GM23338 (cell line): ENCODE measurements around the gene IVL. TPM values are rescaled to one million over a fixed set of nuclear protein-coding genes. Genes with fewer than 3 reads are reported as not detected.

ENCODE experiments used
- ATAC-seq: fragments of 200-7000 bp; cut with Tn5 transposase; 3 replicates; pipeline ENCODE4 v1.9.1; 2020
- DNase-seq: peaks from one replicate; pipeline ENCODE4 v3.0.0-alpha.2; 2015; ENCODE audit warnings: low spot score
- H2AFZ ChIP-seq: fragments of 200-600 bp; sonication (generic); 2 replicates; pipeline ENCODE4 v1.8.0; 2016; ENCODE audit warnings: antibody characterized with exemption, mild to moderate bottlenecking, moderate library complexity
- H3F3A ChIP-seq: fragments of 200-600 bp; sonication (generic); replicated peaks from 2 replicates; pipeline ENCODE4 v1.8.0; 2017; ENCODE audit warnings: antibody characterized with exemption, mixed run types, low read depth
- H3K27ac ChIP-seq: fragments of 200-600 bp; sonication (generic); 2 replicates; pipeline ENCODE4 v1.6.1; 2016; ENCODE audit warnings: low read depth
- H3K27me3 ChIP-seq: fragments of 200-600 bp; sonication (generic); 2 replicates; pipeline ENCODE4 v1.8.0; 2016; ENCODE audit warnings: mild to moderate bottlenecking, mixed run types, moderate library complexity; ENCODE audit not compliant: insufficient read depth
- H3K36me3 ChIP-seq: fragments of 200-600 bp; sonication (generic); 2 replicates; pipeline ENCODE4 v1.8.0; 2016; ENCODE audit warnings: mild to moderate bottlenecking; ENCODE audit not compliant: insufficient read depth
- H3K4me1 ChIP-seq: fragments of 200-600 bp; sonication (generic); 2 replicates; pipeline ENCODE4 v1.8.0; 2016; ENCODE audit warnings: mild to moderate bottlenecking, moderate library complexity; ENCODE audit not compliant: insufficient read depth
- H3K4me2 ChIP-seq: fragments of 200-600 bp; sonication (generic); 2 replicates; pipeline ENCODE4 v1.7.1; 2017; ENCODE audit warnings: mixed run types
- H3K4me3 ChIP-seq: fragments of 200-600 bp; sonication (generic); 2 replicates; pipeline ENCODE4 v1.6.1; 2016; ENCODE audit warnings: mixed run types
- H3K79me2 ChIP-seq: fragments of 200-600 bp; sonication (generic); replicated peaks from 2 replicates; pipeline ENCODE4 v1.8.0; 2017; ENCODE audit warnings: mild to moderate bottlenecking; ENCODE audit not compliant: insufficient read depth
- H3K9me2 ChIP-seq: fragments of 200-600 bp; sonication (generic); 2 replicates; pipeline ENCODE4 v1.8.0; 2017; ENCODE audit not compliant: insufficient read depth
- H4K20me1 ChIP-seq: fragments of 200-600 bp; sonication (generic); replicated peaks from 2 replicates; pipeline ENCODE4 v1.8.0; 2017; ENCODE audit warnings: mild to moderate bottlenecking; ENCODE audit not compliant: insufficient read depth
- H3K27ac Mint-ChIP-seq: 2 replicates; pipeline ENCODE4 v1.8.0; 2020; ENCODE audit warnings: inconsistent platforms, mild to moderate bottlenecking, moderate library complexity, mixed read lengths
- H3K27me3 Mint-ChIP-seq: 3 replicates; pipeline ENCODE4 v1.8.0; 2022; ENCODE audit warnings: low read depth, mild to moderate bottlenecking, moderate library complexity, mixed read lengths, inconsistent platforms; ENCODE audit not compliant: insufficient read depth, poor library complexity
- H3K36me3 Mint-ChIP-seq: 3 replicates; pipeline ENCODE4 v1.8.0; 2021; ENCODE audit warnings: low read depth, mild to moderate bottlenecking, inconsistent platforms, moderate library complexity, mixed read lengths
- H3K4me1 Mint-ChIP-seq: 3 replicates; pipeline ENCODE4 v1.8.0; 2020; ENCODE audit warnings: mild to moderate bottlenecking, inconsistent platforms, mixed read lengths
- H3K4me3 Mint-ChIP-seq: 3 replicates; pipeline ENCODE4 v1.8.0; 2021; ENCODE audit warnings: moderate library complexity, mild to moderate bottlenecking, inconsistent platforms, mixed read lengths
- H3K9me3 Mint-ChIP-seq: 3 replicates; pipeline ENCODE4 v1.8.0; 2020; ENCODE audit warnings: moderate library complexity, mild to moderate bottlenecking, inconsistent platforms, mixed read lengths
- CREB1 ChIP-seq: fragments of 250-450 bp; sonication (Bioruptor Pico); IDR thresholded peaks from 2 replicates; pipeline ENCODE4 v1.5.0; 2020; ENCODE audit warnings: low read depth, mild to moderate bottlenecking, moderate library complexity
- EZH2 ChIP-seq: fragments of 200-600 bp; sonication (generic); IDR thresholded peaks from one replicate; pipeline ENCODE4 v1.8.0; 2017; ENCODE audit warnings: antibody characterized with exemption, mild to moderate bottlenecking, low read depth; ENCODE audit not compliant: unreplicated experiment
- JUNB ChIP-seq: IDR thresholded peaks from one replicate; pipeline ENCODE4 v1.6.1; 2016; ENCODE audit warnings: antibody characterized with exemption; ENCODE audit not compliant: unreplicated experiment
- NANOG ChIP-seq: IDR thresholded peaks from 2 replicates; pipeline ENCODE4 v1.6.1; 2016; ENCODE audit warnings: antibody characterized with exemption, borderline replicate concordance
- POLR2AphosphoS5 ChIP-seq: IDR thresholded peaks from 2 replicates; pipeline ENCODE4 v1.6.1; 2016; ENCODE audit warnings: antibody characterized with exemption, low read depth
- STAT1 ChIP-seq: IDR thresholded peaks from one replicate; pipeline ENCODE4 v1.6.1; 2016; ENCODE audit warnings: antibody characterized with exemption; ENCODE audit not compliant: unreplicated experiment
- ZNF114 ChIP-seq: fragments of 250-450 bp; sonication (Bioruptor Pico); IDR thresholded peaks from 2 replicates; pipeline ENCODE4 v1.5.0; 2020; ENCODE audit warnings: mild to moderate bottlenecking, moderate library complexity
- ZNF331 ChIP-seq: fragments of 250-450 bp; sonication (Bioruptor Pico); IDR thresholded peaks from 2 replicates; pipeline ENCODE4 v1.5.0; 2020; ENCODE audit warnings: low read depth, mild to moderate bottlenecking, moderate library complexity
- polyA plus RNA-seq: library from polyadenylated mRNA; unstranded; fragments of >200 nt; fragmentation: Nextera tagmentation; extraction: Ambion mirVana; gene quantifications from 2 replicates; pipeline ENCODE4 v1.2.1, GENCODE V29; 2016
- total RNA-seq: library from RNA; depleted of rRNA; stranded (reverse); fragments of >200 nt; shearing (Covaris generic); gene quantifications from 2 replicates; pipeline ENCODE4 v1.2.3, GENCODE V29; 2014
- TF ChIP-seq, protein P1 (sequence below): fragments of 250-450 bp; sonication (Bioruptor Pico); IDR thresholded peaks from 2 replicates; pipeline ENCODE4 v1.5.0; 2020; ENCODE audit warnings: mild to moderate bottlenecking, moderate library complexity
- TF ChIP-seq, protein P2 (sequence below): IDR thresholded peaks from 2 replicates; pipeline ENCODE4 v1.6.1; 2016; ENCODE audit warnings: antibody characterized with exemption
- TF ChIP-seq, protein P3 (sequence below), 2 experiments: fragments of 200-600 bp in 1 of 2; sonication (generic) in 1 of 2; conservative IDR thresholded peaks; 2 replicates each; pipeline versions ENCODE4 v1.5.1 to v1.6.1; 2016 to 2017; ENCODE audit warnings: antibody characterized with exemption in 2 of 2, low read depth in 2 of 2, mild to moderate bottlenecking in 2 of 2, moderate library complexity in 1 of 2
- TF ChIP-seq, protein P4 (sequence below): IDR thresholded peaks from one replicate; pipeline ENCODE4 v1.6.1; 2018; ENCODE audit warnings: antibody characterized with exemption; ENCODE audit not compliant: unreplicated experiment

IVL gene
- total and polyA plus RNA-seq, 2 experiments from 2014 or later: not detected

DNA sequence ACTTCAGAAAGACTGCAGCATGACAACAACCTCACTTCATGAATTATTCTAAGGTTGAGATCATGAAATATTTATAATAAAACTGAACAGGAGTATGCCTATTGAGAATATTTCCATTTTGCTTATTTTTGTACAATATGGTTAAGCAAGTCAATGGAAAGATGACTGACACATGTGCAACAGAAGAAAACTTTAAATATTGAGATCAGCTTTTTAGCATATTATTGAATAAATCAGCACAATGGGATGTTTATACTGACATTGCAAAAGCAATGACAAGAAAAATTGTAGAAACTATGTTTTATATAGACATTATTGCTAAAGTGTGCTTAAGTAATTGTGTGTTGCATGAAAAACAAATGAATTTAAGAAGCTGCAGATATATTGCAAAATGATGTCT, 43.9 kb upstream of the IVL start:
- no peaks in the 10 kb centered on the region for H3K4me1 ChIP-seq
- H3K79me2 ChIP-seq: no peaks in the 10 kb centered on the region
- H3K36me3 ChIP-seq: no peaks in the 10 kb centered on the region
- no peaks in the 10 kb centered on the region for H3K9me3 Mint-ChIP-seq
- H3K4me3 Mint-ChIP-seq: no peak overlapping the region
- ATAC-seq: no peak
- H3K4me3 ChIP-seq: no peak overlapping the region
- H3K27ac Mint-ChIP-seq: no peak overlapping the region
- TF ChIP-seq, protein P1, sequence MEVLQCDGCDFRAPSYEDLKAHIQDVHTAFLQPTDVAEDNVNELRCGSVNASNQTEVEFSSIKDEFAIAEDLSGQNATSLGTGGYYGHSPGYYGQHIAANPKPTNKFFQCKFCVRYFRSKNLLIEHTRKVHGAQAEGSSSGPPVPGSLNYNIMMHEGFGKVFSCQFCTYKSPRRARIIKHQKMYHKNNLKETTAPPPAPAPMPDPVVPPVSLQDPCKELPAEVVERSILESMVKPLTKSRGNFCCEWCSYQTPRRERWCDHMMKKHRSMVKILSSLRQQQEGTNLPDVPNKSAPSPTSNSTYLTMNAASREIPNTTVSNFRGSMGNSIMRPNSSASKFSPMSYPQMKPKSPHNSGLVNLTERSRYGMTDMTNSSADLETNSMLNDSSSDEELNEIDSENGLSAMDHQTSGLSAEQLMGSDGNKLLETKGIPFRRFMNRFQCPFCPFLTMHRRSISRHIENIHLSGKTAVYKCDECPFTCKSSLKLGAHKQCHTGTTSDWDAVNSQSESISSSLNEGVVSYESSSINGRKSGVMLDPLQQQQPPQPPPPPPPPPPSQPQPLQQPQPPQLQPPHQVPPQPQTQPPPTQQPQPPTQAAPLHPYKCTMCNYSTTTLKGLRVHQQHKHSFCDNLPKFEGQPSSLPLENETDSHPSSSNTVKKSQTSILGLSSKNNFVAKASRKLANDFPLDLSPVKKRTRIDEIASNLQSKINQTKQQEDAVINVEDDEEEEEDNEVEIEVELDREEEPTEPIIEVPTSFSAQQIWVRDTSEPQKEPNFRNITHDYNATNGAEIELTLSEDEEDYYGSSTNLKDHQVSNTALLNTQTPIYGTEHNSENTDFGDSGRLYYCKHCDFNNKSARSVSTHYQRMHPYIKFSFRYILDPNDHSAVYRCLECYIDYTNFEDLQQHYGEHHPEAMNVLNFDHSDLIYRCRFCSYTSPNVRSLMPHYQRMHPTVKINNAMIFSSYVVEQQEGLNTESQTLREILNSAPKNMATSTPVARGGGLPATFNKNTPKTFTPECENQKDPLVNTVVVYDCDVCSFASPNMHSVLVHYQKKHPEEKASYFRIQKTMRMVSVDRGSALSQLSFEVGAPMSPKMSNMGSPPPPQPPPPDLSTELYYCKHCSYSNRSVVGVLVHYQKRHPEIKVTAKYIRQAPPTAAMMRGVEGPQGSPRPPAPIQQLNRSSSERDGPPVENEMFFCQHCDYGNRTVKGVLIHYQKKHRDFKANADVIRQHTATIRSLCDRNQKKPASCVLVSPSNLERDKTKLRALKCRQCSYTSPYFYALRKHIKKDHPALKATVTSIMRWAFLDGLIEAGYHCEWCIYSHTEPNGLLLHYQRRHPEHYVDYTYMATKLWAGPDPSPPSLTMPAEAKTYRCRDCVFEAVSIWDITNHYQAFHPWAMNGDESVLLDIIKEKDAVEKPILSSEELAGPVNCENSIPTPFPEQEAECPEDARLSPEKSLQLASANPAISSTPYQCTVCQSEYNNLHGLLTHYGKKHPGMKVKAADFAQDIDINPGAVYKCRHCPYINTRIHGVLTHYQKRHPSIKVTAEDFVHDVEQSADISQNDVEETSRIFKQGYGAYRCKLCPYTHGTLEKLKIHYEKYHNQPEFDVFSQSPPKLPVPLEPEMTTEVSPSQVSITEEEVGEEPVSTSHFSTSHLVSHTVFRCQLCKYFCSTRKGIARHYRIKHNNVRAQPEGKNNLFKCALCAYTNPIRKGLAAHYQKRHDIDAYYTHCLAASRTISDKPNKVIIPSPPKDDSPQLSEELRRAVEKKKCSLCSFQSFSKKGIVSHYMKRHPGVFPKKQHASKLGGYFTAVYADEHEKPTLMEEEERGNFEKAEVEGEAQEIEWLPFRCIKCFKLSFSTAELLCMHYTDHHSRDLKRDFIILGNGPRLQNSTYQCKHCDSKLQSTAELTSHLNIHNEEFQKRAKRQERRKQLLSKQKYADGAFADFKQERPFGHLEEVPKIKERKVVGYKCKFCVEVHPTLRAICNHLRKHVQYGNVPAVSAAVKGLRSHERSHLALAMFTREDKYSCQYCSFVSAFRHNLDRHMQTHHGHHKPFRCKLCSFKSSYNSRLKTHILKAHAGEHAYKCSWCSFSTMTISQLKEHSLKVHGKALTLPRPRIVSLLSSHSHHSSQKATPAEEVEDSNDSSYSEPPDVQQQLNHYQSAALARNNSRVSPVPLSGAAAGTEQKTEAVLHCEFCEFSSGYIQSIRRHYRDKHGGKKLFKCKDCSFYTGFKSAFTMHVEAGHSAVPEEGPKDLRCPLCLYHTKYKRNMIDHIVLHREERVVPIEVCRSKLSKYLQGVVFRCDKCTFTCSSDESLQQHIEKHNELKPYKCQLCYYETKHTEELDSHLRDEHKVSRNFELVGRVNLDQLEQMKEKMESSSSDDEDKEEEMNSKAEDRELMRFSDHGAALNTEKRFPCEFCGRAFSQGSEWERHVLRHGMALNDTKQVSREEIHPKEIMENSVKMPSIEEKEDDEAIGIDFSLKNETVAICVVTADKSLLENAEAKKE (CRISPR knock-in tag): no peak
- TF ChIP-seq JUNB: no peak
- no peak for TF ChIP-seq NANOG
- TF ChIP-seq ZNF114: no peak
- TF ChIP-seq, protein P2, sequence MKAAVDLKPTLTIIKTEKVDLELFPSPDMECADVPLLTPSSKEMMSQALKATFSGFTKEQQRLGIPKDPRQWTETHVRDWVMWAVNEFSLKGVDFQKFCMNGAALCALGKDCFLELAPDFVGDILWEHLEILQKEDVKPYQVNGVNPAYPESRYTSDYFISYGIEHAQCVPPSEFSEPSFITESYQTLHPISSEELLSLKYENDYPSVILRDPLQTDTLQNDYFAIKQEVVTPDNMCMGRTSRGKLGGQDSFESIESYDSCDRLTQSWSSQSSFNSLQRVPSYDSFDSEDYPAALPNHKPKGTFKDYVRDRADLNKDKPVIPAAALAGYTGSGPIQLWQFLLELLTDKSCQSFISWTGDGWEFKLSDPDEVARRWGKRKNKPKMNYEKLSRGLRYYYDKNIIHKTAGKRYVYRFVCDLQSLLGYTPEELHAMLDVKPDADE: no peak
- no peak for TF ChIP-seq EZH2
- TF ChIP-seq STAT1: no peak
- TF ChIP-seq CREB1: no peak
- TF ChIP-seq, protein P3, sequence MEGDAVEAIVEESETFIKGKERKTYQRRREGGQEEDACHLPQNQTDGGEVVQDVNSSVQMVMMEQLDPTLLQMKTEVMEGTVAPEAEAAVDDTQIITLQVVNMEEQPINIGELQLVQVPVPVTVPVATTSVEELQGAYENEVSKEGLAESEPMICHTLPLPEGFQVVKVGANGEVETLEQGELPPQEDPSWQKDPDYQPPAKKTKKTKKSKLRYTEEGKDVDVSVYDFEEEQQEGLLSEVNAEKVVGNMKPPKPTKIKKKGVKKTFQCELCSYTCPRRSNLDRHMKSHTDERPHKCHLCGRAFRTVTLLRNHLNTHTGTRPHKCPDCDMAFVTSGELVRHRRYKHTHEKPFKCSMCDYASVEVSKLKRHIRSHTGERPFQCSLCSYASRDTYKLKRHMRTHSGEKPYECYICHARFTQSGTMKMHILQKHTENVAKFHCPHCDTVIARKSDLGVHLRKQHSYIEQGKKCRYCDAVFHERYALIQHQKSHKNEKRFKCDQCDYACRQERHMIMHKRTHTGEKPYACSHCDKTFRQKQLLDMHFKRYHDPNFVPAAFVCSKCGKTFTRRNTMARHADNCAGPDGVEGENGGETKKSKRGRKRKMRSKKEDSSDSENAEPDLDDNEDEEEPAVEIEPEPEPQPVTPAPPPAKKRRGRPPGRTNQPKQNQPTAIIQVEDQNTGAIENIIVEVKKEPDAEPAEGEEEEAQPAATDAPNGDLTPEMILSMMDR (conservative IDR thresholded peaks at IDR 0.05; ENCODE audit: low read depth in 2 of 2): no peak
- no peak for TF ChIP-seq ZNF331 (CRISPR knock-in tag)
- TF ChIP-seq POLR2AphosphoS5: no peak
- TF ChIP-seq, protein P4, sequence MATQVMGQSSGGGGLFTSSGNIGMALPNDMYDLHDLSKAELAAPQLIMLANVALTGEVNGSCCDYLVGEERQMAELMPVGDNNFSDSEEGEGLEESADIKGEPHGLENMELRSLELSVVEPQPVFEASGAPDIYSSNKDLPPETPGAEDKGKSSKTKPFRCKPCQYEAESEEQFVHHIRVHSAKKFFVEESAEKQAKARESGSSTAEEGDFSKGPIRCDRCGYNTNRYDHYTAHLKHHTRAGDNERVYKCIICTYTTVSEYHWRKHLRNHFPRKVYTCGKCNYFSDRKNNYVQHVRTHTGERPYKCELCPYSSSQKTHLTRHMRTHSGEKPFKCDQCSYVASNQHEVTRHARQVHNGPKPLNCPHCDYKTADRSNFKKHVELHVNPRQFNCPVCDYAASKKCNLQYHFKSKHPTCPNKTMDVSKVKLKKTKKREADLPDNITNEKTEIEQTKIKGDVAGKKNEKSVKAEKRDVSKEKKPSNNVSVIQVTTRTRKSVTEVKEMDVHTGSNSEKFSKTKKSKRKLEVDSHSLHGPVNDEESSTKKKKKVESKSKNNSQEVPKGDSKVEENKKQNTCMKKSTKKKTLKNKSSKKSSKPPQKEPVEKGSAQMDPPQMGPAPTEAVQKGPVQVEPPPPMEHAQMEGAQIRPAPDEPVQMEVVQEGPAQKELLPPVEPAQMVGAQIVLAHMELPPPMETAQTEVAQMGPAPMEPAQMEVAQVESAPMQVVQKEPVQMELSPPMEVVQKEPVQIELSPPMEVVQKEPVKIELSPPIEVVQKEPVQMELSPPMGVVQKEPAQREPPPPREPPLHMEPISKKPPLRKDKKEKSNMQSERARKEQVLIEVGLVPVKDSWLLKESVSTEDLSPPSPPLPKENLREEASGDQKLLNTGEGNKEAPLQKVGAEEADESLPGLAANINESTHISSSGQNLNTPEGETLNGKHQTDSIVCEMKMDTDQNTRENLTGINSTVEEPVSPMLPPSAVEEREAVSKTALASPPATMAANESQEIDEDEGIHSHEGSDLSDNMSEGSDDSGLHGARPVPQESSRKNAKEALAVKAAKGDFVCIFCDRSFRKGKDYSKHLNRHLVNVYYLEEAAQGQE: no peak
- no peaks in the 10 kb centered on the region for H3K27me3 Mint-ChIP-seq
- H3K4me2 ChIP-seq: no peak overlapping the region
- H3F3A ChIP-seq: no peaks in the 10 kb centered on the region
- peaks cover 12% of the 10 kb centered on the region for H3K9me2 ChIP-seq
- peaks cover 3% of the 10 kb centered on the region; the same call in 1 of the 3 replicates for H3K4me1 Mint-ChIP-seq
- H4K20me1 ChIP-seq: no peaks in the 10 kb centered on the region
- no peak overlapping the region for H2AFZ ChIP-seq
- H3K27ac ChIP-seq: no peak overlapping the region
- H3K36me3 Mint-ChIP-seq: no peaks in the 10 kb centered on the region
- no peak for DNase-seq
- no peaks in the 10 kb centered on the region for H3K27me3 ChIP-seq
